Fibroblast of mammary gland (primary cell): ENCODE data around the gene TVP23A.

Experiments
- DNase-seq: peaks from one replicate; pipeline ENCODE4 v3.0.0-alpha.2; 2010; ENCODE audit warnings: low read depth
- H3K4me3 ChIP-seq: 2 replicates; pipeline ENCODE4 v1.5.1; 2011; ENCODE audit warnings: low read depth, mild to moderate bottlenecking, low read length, moderate library complexity; ENCODE audit not compliant: control insufficient read depth
- CTCF ChIP-seq: conservative IDR thresholded peaks from 2 replicates; pipeline ENCODE4 v1.5.1; 2011; ENCODE audit warnings: low read depth, low read length, inconsistent platforms; ENCODE audit not compliant: control insufficient read depth, insufficient read depth

TVP23A gene

DNA sequence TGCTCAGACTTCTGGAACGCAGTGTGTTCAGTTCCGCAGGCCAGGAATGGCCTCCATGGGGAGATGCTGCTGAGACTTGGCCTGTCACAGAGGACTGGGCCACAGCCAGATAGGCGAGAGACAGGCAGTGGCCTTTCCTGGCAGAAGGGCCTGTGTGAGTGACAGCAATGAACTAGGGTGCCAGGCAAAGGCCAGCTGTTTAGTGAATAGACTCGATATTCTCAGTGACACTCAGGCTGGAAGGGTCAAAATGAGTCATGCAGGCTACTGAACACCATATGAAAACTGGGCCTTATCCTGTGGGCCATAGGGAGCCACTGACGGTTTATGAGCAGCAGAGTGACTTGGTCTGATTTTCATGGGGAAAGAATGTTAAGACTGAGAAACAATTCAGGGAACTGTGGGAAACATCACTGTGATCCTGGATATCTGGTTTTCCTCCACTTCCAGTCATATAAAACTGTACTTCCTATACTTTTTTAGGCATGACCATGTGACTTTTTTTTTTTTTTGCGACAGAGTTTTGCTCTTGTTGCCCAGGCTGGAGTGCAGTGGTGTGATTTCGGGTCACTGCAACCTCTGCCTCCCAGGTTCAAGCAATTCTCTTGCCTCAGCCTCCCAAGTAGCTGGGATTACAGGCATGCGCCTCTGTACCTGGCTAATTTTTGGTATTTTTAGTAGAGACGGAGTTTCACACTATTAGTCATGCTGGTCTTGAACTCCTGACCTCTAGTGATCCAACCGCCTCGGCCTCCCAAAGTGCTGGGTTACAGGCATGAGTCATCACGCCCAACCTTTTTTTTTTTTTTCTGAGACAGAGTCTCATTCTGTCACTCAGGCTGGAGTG is 80.1 kb downstream of the TVP23A start:
- H3K4me3 ChIP-seq = no peak overlapping the region
- TF ChIP-seq CTCF = no peak
- peak; percentile 89 for DNase-seq

DNA sequence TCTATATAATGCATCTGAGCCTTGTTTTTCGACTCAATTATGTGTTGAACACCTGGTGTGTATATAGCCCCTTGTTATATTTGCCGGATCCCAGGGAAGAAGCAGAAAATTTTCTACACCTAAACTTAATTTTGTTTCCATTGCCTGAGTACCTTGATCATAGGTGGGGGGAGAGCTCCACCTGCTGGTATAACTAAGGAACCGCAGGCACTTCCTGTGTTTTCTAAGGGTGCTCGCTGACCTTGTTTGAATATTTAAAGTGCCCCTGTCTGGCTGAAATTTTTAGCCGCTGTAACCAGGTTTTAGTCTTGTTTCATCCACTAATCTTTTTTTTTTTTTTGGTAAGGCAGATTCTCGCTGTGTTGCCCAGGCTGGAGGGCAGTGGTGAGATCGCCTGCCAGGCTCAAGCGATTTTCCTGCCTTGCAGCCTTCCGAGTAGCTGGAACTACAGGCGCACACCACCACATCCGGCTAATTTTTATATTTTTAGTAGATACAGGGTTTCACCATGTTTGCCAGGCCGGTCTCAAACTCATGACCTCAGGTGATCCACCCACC is 81.4 kb downstream of the TVP23A start:
- TF ChIP-seq CTCF = peak; percentile 92
- no peak overlapping the region for H3K4me3 ChIP-seq
- DNase-seq = peak; percentile 69

GRCh38 chr16:10731790-10732189 is 86.8 kb downstream of the TVP23A start:
- DNase-seq = no peak
- no peak for TF ChIP-seq CTCF
- no peak overlapping the region for H3K4me3 ChIP-seq

DNA sequence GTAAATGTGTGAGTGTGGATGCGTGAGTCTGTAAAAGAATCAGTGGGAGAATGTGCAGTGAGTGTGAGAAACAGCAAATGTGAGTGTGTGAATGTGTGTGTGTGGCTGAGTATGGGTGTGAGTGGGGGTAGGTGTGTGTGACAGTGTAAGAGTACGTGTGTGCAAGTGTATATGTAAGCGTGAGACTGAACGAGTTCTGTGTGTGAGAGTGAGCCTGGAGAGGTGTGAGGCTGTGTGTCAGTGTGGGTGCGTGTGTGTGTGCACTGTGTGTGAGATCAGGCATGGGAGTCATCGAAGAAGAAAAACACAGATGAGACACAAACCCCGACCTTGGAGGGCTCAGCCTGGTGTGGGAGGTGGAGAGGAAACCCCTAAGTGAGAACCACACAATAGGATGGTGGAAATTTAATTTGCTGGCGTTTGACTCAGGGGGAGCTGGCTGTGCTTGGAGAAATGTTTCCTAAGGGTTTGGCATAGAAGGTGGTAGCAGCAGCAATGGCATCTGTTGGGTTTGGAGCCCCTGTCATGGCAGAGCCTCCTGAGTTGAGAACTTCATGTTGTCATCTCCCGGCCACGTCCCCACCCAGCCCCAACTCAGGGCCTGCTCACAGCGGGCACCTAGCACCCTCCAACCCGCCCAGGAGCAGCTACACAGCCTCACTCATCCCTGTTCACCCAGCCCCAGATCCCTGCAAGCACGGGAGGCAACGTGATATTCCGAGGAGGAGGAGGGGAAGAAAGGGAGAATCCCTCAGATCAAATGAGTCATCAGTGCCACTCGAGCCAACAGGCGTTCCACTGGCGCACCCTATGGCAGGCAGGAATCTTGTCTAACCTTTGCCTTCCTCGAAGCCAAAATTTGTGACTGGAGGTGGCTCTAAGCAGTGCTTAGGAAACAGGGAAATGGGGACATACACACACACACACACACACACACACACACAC is 89.2 kb downstream of the TVP23A start:
- peak; percentile 75 for DNase-seq
- TF ChIP-seq CTCF = peak; percentile 21
- no peak overlapping the region for H3K4me3 ChIP-seq

DNA sequence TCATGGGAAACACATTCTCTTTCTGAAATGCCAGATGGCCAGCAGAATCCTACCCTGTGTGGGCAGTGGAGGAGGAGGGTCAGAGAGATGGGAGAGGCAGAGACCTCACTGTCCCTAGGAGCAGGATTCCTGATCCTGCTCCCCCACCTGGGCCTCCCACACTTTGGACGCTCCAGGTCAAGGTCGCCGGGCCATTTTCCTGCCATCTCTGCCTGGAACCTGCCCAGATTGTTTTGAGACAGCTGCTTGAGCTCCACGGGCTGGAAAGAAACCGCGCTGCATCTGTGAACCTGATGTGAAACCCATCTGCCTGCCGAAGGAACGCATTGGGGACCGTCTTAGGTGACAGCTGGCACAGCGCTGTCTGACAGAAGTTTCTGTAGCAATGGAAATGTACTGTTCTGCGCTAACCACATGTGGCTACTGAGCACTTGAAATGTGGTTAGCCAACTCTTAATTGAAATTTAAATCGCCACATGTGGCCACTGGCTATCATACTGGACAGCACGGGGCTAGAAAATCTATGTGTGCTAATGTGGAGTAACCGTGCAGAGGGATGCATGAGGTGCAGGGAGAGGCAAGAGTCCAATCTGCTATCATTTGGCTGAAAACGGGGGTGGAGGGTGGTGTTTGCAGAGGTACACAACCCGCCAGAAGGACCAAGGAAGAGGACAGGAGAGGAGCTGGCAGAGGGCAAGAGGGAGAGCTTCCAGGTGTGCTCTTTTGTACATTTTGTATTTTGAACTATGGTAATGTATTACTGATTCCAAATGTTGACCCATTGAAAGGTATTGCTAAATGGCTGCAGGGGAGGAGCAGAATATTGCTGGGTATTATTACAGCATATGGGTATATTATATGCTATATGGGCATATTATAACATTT is 90.3 kb downstream of the TVP23A start:
- H3K4me3 ChIP-seq = no peak overlapping the region
- TF ChIP-seq CTCF = no peak
- no peak for DNase-seq
